SHP77 (cell line): Measurements from ENCODE around the gene FOXK1.

ENCODE experiments used
- DNase-seq, 2 experiments: peaks; one replicate each; lab custom pipeline; 2025; lab: John Stamatoyannopoulos, UW

Gene FOXK1

DNA sequence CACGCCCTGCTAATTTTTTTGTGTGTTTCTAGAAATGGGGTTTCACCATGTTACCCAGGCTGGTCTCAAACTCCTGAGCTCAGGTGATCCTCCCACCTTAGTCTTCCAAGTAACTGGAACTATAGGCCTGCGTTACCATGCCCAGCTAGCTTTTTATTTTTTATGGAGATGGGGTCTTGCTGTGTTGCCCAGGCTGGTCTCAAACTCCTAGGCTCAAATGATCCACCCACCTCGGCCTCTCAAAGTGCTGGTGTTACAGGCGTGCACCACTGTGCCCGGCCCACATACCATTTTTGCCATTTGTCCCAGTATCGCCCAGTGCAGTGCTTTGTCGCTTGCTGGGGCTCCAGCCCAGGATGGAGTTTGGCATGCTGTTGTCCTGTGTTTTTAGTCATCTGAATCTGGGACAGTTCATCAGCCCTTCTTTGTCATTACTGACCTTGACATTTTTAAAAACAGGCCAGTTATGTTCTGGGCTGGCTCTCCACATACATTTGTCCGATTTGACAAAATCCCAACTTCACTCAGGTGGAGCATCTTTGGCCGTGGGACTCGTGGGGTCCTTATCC, 16.7 kb downstream of the FOXK1 start:
- no peak for DNase-seq

GRCh38 chr7:4699841-4700240, 17.7 kb downstream of the FOXK1 start:
- peak; percentile 29 to 72 for DNase-seq

GRCh38 chr7:4700577-4701235, 18.6 kb downstream of the FOXK1 start:
- DNase-seq = peak; percentile 54 to 85

DNA sequence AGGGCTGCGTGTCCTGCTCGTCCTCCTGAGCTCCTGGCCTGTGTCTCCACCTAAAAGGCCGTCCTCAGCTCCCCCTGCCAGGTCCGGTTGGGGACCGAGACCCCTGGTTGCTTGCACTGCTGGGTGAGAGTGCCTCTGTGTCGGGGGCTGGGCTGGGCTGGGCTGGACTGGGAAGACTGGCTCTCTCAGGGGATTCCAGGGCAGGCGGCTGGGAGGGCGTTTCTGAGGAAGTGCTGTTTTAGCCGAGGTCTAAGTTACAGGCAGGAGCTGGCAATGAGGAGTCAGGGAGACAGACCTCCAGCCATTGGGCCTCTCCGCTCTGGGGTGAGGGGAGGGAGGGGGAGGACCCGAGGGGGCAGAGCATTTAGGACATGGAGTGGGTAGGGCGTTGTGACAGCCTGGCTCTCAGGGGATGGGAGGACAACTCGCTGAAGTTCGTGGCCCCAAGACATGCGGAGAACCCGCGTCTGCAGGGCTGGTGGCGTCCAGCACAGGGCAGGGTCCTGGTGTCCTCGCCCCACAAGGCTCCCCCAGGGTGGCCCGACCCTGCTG, 20.9 kb downstream of the FOXK1 start:
- no peak for DNase-seq

DNA sequence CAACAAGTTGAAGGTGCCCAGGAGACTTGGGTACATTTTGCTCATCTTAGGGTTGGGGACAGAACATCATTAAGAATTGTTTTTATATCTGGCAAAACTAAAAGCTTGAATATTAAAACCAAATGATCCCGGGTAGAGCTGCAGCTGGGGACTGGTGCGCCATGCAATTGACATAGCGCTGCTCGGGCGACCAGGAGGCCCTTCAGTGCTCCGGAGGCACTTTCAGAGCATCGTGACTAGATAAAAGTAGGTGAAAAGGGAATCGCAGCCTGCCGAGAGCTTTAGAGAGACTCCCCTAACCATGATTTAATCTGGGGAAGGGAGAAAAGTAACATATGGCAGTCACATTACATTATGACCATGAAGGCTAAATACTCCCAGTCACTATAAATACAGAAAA, 21.4 kb downstream of the FOXK1 start:
- no peak for DNase-seq

GRCh38 chr7:4706384-4707216, 24.5 kb downstream of the FOXK1 start:
- DNase-seq = no peak

- no peak for DNase-seq
Measured at GRCh38 chr7:4707217-4707741, 25.2 kb downstream of the FOXK1 start.

GRCh38 chr7:4707980-4708411, 25.9 kb downstream of the FOXK1 start:
- no peak for DNase-seq

DNA sequence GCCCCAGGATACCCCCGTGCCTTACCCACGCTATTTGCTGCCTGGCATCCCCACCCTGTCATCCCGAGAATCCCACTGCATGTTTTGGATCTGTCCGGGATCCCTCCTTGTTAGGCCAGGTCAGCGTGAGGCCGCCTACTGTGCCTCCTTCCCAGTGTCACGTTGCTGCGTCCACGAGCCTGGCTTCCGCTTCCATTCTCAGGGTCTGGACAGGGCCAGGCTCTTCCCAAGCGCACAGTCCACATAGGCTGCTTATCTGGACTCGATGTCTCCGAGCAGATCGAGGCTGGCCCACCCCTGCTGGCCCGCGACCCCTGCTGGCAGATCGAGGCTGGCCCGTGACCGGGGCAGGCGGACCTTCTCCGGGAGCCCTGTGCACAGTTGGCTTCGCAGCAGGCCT, 27.1 kb downstream of the FOXK1 start:
- DNase-seq = no peak

GRCh38 chr7:4711093-4711492, 29.0 kb downstream of the FOXK1 start:
- DNase-seq = no peak

- peak; percentile 9 to 51 for DNase-seq
Measured at GRCh38 chr7:4711634-4712033, 29.5 kb downstream of the FOXK1 start.

DNA sequence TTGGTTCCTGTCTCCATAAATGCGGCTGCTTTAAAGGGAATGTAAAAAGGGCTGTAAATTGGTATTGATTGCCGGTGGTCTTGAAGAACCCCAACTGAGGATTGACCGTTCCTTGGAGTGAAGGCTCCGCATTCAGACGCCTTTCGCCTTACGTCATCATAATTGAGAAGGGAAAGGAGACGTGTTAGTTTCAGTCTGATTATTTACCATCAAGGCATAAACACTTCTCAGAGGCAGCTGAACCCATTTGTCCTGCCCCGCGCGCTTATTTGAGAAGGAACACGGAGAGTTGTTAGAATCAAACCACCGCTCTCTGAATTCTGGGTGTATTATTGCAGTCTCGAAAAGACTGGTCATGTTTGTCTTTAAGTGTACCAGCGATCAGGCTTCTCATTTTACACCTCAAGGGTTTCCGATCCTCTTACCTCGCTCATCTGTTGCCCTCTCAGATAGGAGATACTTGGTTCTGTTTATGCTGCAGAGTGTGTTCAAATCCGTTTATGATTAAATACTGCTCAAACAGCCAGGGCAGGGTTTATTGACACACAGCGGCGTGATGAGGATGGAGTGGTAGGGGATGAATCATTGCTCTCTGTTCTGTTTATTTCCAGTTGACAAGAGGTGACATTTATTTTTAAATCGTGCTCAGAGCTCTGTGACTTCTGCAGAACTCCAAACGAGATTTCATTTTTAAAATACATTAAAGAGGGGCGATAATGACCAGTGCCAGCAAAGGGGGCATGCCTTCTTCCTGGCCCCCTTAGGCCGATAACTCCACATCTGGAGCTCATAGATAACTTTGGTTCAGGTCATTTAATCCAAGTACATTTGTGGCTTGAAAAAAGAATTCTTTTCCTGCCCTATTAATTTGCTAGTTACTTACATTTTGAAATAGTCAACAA, 30.4 kb downstream of the FOXK1 start:
- peak; percentile 80 to 90 for DNase-seq

DNA sequence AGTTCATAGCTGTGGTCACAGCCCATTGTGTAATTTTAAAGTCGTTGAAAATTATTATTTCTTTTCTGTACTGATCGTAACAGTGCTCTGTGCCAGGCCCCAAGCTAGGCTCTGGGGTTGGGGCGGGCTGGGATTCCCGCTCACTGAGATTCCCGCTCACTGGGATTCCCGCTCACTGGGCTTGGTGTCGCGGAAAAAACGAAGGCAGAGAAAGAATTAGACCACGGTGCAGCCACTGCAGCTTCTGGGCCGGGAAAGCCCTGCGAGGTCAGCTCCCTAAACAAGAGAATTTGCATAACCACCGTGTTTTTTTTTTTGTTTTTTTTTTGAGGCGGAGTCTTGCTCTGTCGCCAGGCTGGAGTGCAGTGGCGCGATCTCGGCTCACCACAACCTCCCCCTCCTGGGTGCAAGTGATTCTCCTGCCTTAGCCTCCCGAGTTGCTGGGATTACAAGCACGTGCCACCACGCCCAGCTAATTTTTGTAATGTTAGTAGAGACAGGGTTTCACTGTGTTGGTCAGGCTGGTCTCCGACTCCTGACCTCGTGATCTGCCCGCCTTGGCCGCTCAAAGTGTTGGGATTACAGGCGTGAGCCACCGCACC, 31.2 kb downstream of the FOXK1 start:
- peak; percentile 21 to 70 for DNase-seq

GRCh38 chr7:4714161-4714700, 32.1 kb downstream of the FOXK1 start:
- DNase-seq = no peak

DNA sequence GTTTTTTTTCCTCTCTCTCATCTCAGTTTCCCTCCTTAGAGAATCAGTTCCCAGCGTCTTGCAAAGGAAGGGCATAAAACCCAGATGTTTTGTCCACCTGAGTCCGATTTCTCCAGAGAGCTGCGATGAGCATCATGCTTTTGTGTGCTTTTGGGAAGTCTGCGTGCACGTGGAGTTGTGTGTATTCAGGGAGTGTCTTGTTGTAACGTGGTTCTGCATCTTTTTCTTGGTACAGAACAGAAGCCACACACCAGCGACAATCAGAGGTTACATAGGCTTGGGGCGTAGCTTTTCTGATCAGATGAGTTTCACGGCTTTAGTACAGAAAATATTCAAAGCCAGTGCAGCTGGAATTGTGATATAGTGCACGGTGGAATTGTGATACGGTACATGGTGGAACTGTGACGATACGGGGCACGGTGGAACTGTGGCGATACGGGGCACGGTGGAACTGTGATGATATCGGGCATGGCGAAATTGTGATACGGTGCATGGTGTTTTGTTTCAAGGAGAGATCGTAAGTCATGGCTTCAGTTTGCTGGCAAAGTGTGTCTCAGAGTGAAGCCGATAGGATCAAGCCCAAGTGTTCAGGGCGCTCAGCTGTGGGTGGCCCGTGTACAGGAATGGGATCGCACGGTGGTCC, 32.8 kb downstream of the FOXK1 start:
- DNase-seq = no peak

DNA sequence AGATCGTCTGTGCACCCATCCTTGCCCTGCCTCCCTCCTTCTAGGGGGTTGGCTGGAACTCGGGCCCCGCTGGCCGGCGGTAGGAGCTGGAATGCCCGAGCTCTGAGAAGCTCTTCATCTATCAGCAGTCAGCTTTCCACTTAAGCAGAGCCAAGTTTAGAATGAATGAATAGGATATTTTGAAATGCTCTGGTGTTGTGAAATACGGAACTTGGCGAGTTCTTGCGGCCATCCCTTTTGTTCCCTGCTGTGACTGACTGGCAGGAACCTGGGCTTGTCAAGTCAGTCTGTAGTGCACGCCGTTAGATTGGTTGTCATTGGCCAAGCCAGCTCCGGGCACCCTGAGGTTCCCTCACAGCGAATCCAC, 33.3 kb downstream of the FOXK1 start:
- no peak for DNase-seq

- DNase-seq = no peak
Measured at GRCh38 chr7:4716946-4717795, 35.1 kb downstream of the FOXK1 start.

DNA sequence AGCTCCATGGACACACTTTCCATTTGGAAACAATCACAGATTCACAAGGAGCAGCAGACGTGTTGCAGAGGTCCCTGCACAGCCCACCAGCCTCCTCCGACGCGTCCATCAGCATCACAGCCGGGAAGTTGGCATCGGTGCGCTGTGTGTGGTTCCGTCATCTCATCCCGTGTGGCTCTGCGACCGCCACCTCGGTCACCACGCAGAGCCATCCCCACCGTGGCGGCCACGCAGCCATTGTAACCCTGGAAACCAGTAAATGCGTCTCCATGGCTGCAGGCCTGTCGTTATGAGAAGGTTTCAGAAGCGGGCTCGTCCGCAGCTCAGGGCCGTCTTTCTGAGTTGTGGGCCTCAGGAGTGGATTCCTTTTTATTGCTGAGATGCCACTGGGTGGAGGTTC, 36.0 kb downstream of the FOXK1 start:
- no peak for DNase-seq

DNA sequence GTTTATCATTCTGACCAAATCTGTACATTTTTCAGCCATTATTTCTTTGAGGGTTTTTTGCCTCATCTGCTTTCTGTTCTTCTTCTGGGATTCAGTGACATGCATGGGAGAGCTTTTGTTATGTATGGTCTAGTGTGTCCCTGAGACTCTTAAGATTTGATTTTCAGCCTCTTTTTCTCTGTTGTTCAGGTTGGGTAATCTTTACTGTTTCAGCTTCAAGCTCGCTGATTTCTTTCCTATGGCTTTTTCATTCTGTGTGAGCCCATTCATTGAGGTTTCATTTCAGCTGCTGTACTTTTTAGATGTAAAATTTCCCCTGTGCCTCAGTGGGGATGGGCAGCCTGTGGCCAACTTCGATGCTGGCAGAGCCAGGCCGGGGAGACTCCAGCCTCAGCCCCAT, 38.1 kb downstream of the FOXK1 start:
- DNase-seq = no peak
